SK-N-SH (cell line): ENCODE data around the gene PEX16.

Experiments used
- CHD2 ChIP-seq: fragments of 150-350 bp; IDR thresholded peaks from 2 replicates; pipeline ENCODE4 v1.6.1; 2018; ENCODE audit warnings: low read length; ENCODE audit not compliant: partially characterized antibody
- EP300 ChIP-seq, 2 experiments: IDR thresholded peaks; 2 replicates each; pipeline versions ENCODE4 v1.4.0 to v1.6.1; 2012; ENCODE audit warnings: borderline replicate concordance in 1 of 2, low read depth in 1 of 2, low read length in 1 of 2
- EZH2phosphoT487 ChIP-seq: fragments of 200-600 bp; sonication (generic); IDR thresholded peaks from 2 replicates; pipeline ENCODE4 v1.6.1; 2017; ENCODE audit warnings: low read depth, mixed run types, mild to moderate bottlenecking, antibody characterized with exemption, moderate library complexity, borderline replicate concordance
- GABPA ChIP-seq: IDR thresholded peaks from 2 replicates; pipeline ENCODE4 v1.4.0; 2012; ENCODE audit warnings: low read depth, mild to moderate bottlenecking
- POLR2AphosphoS5 ChIP-seq: IDR thresholded peaks from 2 replicates; pipeline ENCODE4 v1.6.1; 2012; ENCODE audit warnings: low read depth, low read length
- RAD21 ChIP-seq: IDR thresholded peaks from 2 replicates; pipeline ENCODE4 v1.6.1; 2012; ENCODE audit warnings: mild to moderate bottlenecking, low read length
- SIN3A ChIP-seq: IDR thresholded peaks from 2 replicates; pipeline ENCODE4 v1.6.1; 2012; ENCODE audit warnings: low read depth, mild to moderate bottlenecking, low read length, moderate library complexity, borderline replicate concordance
- TEAD4 ChIP-seq: IDR thresholded peaks from 2 replicates; pipeline ENCODE4 v1.4.0; 2012; ENCODE audit warnings: mild to moderate bottlenecking, borderline replicate concordance; ENCODE audit not compliant: insufficient read depth
- TF ChIP-seq, protein P1 (sequence below): fragments of 200-600 bp; sonication (generic); IDR thresholded peaks from 2 replicates; pipeline ENCODE4 v1.6.1; 2017; ENCODE audit warnings: antibody characterized with exemption, mild to moderate bottlenecking, moderate library complexity
- TF ChIP-seq, protein P2 (sequence below): fragments of 150-350 bp; IDR thresholded peaks from 2 replicates; pipeline ENCODE4 v1.6.1; 2017; ENCODE audit warnings: antibody characterized with exemption, low read length, low read depth, borderline replicate concordance

DNA sequence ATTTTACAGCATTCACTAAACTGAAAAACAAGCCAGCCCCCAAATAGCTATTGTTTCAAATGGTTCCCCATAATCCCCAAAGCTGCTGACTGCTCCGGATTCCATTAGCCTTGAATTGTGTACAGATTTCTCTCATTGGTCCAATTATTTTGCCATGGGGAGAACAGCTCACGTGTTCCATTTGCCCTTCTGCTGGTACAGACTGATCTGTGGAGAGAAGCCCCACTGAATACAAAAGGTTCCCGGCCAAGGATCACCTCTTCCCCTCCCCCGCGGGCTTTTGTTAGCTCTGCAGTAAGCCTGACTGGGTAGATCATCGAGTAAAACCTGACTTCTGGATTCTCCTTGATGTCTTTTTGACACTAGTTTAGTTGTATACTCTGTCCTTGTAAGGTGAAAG is 41.3 kb downstream of the PEX16 start:
- TF ChIP-seq, protein P1, sequence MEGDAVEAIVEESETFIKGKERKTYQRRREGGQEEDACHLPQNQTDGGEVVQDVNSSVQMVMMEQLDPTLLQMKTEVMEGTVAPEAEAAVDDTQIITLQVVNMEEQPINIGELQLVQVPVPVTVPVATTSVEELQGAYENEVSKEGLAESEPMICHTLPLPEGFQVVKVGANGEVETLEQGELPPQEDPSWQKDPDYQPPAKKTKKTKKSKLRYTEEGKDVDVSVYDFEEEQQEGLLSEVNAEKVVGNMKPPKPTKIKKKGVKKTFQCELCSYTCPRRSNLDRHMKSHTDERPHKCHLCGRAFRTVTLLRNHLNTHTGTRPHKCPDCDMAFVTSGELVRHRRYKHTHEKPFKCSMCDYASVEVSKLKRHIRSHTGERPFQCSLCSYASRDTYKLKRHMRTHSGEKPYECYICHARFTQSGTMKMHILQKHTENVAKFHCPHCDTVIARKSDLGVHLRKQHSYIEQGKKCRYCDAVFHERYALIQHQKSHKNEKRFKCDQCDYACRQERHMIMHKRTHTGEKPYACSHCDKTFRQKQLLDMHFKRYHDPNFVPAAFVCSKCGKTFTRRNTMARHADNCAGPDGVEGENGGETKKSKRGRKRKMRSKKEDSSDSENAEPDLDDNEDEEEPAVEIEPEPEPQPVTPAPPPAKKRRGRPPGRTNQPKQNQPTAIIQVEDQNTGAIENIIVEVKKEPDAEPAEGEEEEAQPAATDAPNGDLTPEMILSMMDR: no peak
- TF ChIP-seq CHD2: no peak
- TF ChIP-seq POLR2AphosphoS5: no peak
- TF ChIP-seq TEAD4: no peak
- no peak for TF ChIP-seq SIN3A
- no peak for TF ChIP-seq EZH2phosphoT487
- TF ChIP-seq EP300 (IDR thresholded peaks at IDR 0.05; ENCODE audit: borderline replicate concordance in 1 of 2, low read depth in 1 of 2, low read length in 1 of 2): no peak
- no peak for TF ChIP-seq GABPA
- TF ChIP-seq, protein P2, sequence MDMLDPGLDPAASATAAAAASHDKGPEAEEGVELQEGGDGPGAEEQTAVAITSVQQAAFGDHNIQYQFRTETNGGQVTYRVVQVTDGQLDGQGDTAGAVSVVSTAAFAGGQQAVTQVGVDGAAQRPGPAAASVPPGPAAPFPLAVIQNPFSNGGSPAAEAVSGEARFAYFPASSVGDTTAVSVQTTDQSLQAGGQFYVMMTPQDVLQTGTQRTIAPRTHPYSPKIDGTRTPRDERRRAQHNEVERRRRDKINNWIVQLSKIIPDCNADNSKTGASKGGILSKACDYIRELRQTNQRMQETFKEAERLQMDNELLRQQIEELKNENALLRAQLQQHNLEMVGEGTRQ: no peak
- TF ChIP-seq RAD21: no peak
